ENCODE results near the gene ARHGAP15. TPM values are rescaled to one million over a fixed set of nuclear protein-coding genes. Genes with fewer than 3 reads are reported as not detected.

The ARHGAP15 gene
- total and polyA plus RNA-seq, 2 donors (not counting 1 experiment from before 2014, with no cell fraction given), result 0.07 TPM; not detected in 1

- no peaks in the 10 kb centered on the region for H3K9me3 ChIP-seq (ENCODE audit: control insufficient read depth, insufficient read depth, low read depth, low read length)
- DNase-seq (ENCODE audit: low read depth in 2 of 2), result no peak
Observed at GRCh38 chr2:143144813-143145455, 15.7 kb downstream of the ARHGAP15 start.

GRCh38 chr2:143146366-143146765 is 17.1 kb downstream of the ARHGAP15 start:
- Histone ChIP-seq H3K4me3 (replicated peaks in 1 of 4; ENCODE audit: control extremely low read depth in 1 of 4, insufficient read depth in 1 of 4, low read depth in 3 of 4, low read length in 4 of 4) (no peak overlapping the region), H3K4me2 (ENCODE audit: extremely low read depth, insufficient read depth, low read length) (no peak overlapping the region), H3K79me2 (ENCODE audit: control insufficient read depth, insufficient read depth, low read length) (no peaks in the 10 kb centered on the region), H3K9ac (ENCODE audit: insufficient read depth, low read length) (no peak overlapping the region), H3K9me3 (ENCODE audit: control insufficient read depth, insufficient read depth, low read depth, low read length) (no peaks in the 10 kb centered on the region), H2AFZ (ENCODE audit: low read length) (no peak overlapping the region), H3K4me1 (ENCODE audit: control insufficient read depth, extremely low read depth, insufficient read depth, low read length) (no peaks in the 10 kb centered on the region), H4K20me1 (ENCODE audit: control insufficient read depth, extremely low read depth, insufficient read depth, low read length) (no peaks in the 10 kb centered on the region), H3K36me3 (ENCODE audit: control insufficient read depth, insufficient read depth, low read length) (no peaks in the 10 kb centered on the region), H3K27ac (ENCODE audit: insufficient read depth, low read length) (no peak overlapping the region), H3K27me3 (ENCODE audit: control insufficient read depth, insufficient read depth, low read length) (no peaks in the 10 kb centered on the region)
- TF ChIP-seq EZH2 (IDR thresholded peaks at IDR 0.05; ENCODE audit: low read length, missing control alignments) (no peak), CTCF (conservative IDR thresholded peaks at IDR 0.05 in 1 of 2, IDR thresholded peaks at IDR 0.05 in 1 of 2; ENCODE audit: low read depth in 1 of 2, low read length in 2 of 2) (no peak)
- peak; percentile 8 to 14 for DNase-seq (ENCODE audit: low read depth in 2 of 2)

More at GRCh38 chr2:143144813-143145455, 15.7 kb downstream of the ARHGAP15 start:
- Histone ChIP-seq H3K4me3 (replicated peaks in 1 of 4; ENCODE audit: control extremely low read depth in 1 of 4, insufficient read depth in 1 of 4, low read depth in 3 of 4, low read length in 4 of 4) (no peak overlapping the region), H3K9ac (ENCODE audit: insufficient read depth, low read length) (no peak overlapping the region), H2AFZ (ENCODE audit: low read length) (no peak overlapping the region), H3K27me3 (ENCODE audit: control insufficient read depth, insufficient read depth, low read length) (no peaks in the 10 kb centered on the region), H3K36me3 (ENCODE audit: control insufficient read depth, insufficient read depth, low read length) (no peaks in the 10 kb centered on the region), H3K27ac (ENCODE audit: insufficient read depth, low read length) (no peak overlapping the region), H3K79me2 (ENCODE audit: control insufficient read depth, insufficient read depth, low read length) (no peaks in the 10 kb centered on the region), H4K20me1 (ENCODE audit: control insufficient read depth, extremely low read depth, insufficient read depth, low read length) (no peaks in the 10 kb centered on the region), H3K4me1 (ENCODE audit: control insufficient read depth, extremely low read depth, insufficient read depth, low read length) (no peaks in the 10 kb centered on the region), H3K4me2 (ENCODE audit: extremely low read depth, insufficient read depth, low read length) (no peak overlapping the region)
- no peak for TF ChIP-seq EZH2 (IDR thresholded peaks at IDR 0.05; ENCODE audit: low read length, missing control alignments)
- no peak for TF ChIP-seq CTCF (conservative IDR thresholded peaks at IDR 0.05 in 1 of 2, IDR thresholded peaks at IDR 0.05 in 1 of 2; ENCODE audit: low read depth in 1 of 2, low read length in 2 of 2)

- Histone ChIP-seq H3K4me1 (ENCODE audit: control insufficient read depth, extremely low read depth, insufficient read depth, low read length) (no peaks in the 10 kb centered on the region), H2AFZ (ENCODE audit: low read length) (no peak overlapping the region), H4K20me1 (ENCODE audit: control insufficient read depth, extremely low read depth, insufficient read depth, low read length) (no peaks in the 10 kb centered on the region), H3K4me3 (replicated peaks in 1 of 4; ENCODE audit: control extremely low read depth in 1 of 4, insufficient read depth in 1 of 4, low read depth in 3 of 4, low read length in 4 of 4) (no peak overlapping the region), H3K79me2 (ENCODE audit: control insufficient read depth, insufficient read depth, low read length) (no peaks in the 10 kb centered on the region), H3K27me3 (ENCODE audit: control insufficient read depth, insufficient read depth, low read length) (no peaks in the 10 kb centered on the region), H3K9ac (ENCODE audit: insufficient read depth, low read length) (no peak overlapping the region), H3K4me2 (ENCODE audit: extremely low read depth, insufficient read depth, low read length) (no peak overlapping the region), H3K27ac (ENCODE audit: insufficient read depth, low read length) (no peak overlapping the region), H3K36me3 (ENCODE audit: control insufficient read depth, insufficient read depth, low read length) (no peaks in the 10 kb centered on the region), H3K9me3 (ENCODE audit: control insufficient read depth, insufficient read depth, low read depth, low read length) (no peaks in the 10 kb centered on the region)
- DNase-seq (ENCODE audit: low read depth in 2 of 2), result no peak
- TF ChIP-seq CTCF (conservative IDR thresholded peaks at IDR 0.05 in 1 of 2, IDR thresholded peaks at IDR 0.05 in 1 of 2; ENCODE audit: low read depth in 1 of 2, low read length in 2 of 2), result no peak
- TF ChIP-seq EZH2 (IDR thresholded peaks at IDR 0.05; ENCODE audit: low read length, missing control alignments), result no peak
Observed at GRCh38 chr2:143146815-143147530, 17.8 kb downstream of the ARHGAP15 start.

Measured in fibroblast of lung (primary cell).